PC-3 (cell line): ENCODE results near the gene ANGPT4.

Experiments used
- CTCF ChIP-seq: fragments of 300-600 bp; sonication (generic); conservative IDR thresholded peaks from 2 replicates; pipeline ENCODE4 v1.5.1; 2017; ENCODE audit warnings: antibody characterized with exemption, low read depth, mild to moderate bottlenecking, low read length
- EZH2 ChIP-seq: fragments of 300-600 bp; sonication (generic); IDR thresholded peaks from one replicate; pipeline ENCODE4 v1.6.1; 2017; ENCODE audit warnings: antibody characterized with exemption, mild to moderate bottlenecking, low read length; ENCODE audit not compliant: unreplicated experiment
- EZH2phosphoT487 ChIP-seq: fragments of 300-600 bp; sonication (generic); IDR thresholded peaks from 2 replicates; pipeline ENCODE4 v1.6.1; 2018; ENCODE audit warnings: mild to moderate bottlenecking, antibody characterized with exemption, low read length, borderline replicate concordance

DNA sequence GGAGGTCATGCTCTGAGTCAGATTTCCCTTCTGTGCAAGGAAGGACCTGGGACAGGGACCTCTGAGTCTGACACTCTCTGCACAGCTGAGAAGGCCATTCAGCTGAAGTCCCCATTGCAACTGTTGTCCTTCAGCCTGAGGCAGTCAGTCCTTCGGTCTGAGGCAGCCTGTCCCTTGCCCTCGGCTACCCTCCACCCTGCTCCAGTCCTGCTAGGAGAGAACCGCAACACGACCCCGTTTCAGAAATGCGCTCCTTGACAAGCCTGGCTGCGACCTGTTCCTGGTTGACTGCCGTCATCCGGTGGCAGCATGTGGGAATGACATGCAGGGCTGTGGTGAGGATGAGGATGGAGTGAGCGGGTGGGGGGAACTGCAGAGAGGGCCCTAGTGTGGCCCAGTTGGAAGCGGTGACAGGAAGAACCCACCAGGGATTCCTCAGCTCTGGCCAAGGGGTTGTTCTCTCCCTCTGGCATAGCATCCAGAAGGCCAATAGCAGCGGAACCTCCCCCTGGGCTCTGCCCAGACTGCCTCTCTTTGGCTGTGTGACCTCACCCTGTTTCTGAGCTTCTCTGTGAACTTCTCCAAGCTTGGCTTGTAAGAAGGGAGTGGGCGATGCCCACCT is 40.3 kb upstream of the ANGPT4 start:
- TF ChIP-seq EZH2: no peak
- TF ChIP-seq CTCF: peak; percentile 100
- no peak for TF ChIP-seq EZH2phosphoT487
